ENCODE data around the gene HEXA.
"Not testable (repeated sequence)": the region's sequence is repeated elsewhere in the genome, so short reads cannot be mapped to it uniquely, and the experiment has no call there.

The HEXA gene

DNA sequence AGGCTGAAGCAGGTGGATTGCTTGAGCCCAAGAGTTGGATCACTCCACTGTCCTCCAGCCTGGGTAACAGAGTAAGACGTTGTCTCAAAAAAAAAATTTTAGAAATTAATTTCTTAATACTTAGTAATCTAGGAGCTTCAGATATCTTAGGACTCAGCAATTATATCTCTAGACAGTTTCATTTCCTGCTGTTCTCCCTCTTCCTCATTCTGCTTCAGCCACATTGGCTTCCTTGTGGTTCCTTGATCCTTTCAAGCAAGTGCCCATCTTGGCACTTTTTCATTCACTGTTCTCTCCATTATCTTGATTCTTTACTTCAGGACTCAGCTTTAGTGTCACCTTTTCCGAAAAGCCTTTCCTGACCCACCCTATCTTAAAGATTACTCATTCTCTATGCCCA, 44.8 kb upstream of the HEXA start:
- H3K9me3 ChIP-seq (ENCODE audit: insufficient read depth, low read depth, low read length): no peaks in the 10 kb centered on the region
- H3K79me2 ChIP-seq (ENCODE audit: insufficient read depth, low read length): no peaks in the 10 kb centered on the region
- H2AFZ ChIP-seq (ENCODE audit: low read length): no peak overlapping the region
- H3K4me3 ChIP-seq (ENCODE audit: low read length, poor library complexity, severe bottlenecking): no peak overlapping the region
- no peaks in the 10 kb centered on the region for H3K27me3 ChIP-seq (ENCODE audit: insufficient read depth, low read length, poor library complexity, severe bottlenecking)
- no peaks in the 10 kb centered on the region for H3K36me3 ChIP-seq (ENCODE audit: insufficient read depth, low read length)
- no peaks in the 10 kb centered on the region for H3K9me2 ChIP-seq (replicated peaks; ENCODE audit: low read depth, low read length)
- TF ChIP-seq EZH2phosphoT487 (IDR thresholded peaks at IDR 0.05; ENCODE audit: borderline replicate concordance): no peak
- TF ChIP-seq, protein P1, sequence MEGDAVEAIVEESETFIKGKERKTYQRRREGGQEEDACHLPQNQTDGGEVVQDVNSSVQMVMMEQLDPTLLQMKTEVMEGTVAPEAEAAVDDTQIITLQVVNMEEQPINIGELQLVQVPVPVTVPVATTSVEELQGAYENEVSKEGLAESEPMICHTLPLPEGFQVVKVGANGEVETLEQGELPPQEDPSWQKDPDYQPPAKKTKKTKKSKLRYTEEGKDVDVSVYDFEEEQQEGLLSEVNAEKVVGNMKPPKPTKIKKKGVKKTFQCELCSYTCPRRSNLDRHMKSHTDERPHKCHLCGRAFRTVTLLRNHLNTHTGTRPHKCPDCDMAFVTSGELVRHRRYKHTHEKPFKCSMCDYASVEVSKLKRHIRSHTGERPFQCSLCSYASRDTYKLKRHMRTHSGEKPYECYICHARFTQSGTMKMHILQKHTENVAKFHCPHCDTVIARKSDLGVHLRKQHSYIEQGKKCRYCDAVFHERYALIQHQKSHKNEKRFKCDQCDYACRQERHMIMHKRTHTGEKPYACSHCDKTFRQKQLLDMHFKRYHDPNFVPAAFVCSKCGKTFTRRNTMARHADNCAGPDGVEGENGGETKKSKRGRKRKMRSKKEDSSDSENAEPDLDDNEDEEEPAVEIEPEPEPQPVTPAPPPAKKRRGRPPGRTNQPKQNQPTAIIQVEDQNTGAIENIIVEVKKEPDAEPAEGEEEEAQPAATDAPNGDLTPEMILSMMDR (conservative IDR thresholded peaks at IDR 0.05; ENCODE audit: low read length): no peak
- H4K20me1 ChIP-seq (ENCODE audit: insufficient read depth, low read length, poor library complexity, severe bottlenecking): no peaks in the 10 kb centered on the region
- no peaks in the 10 kb centered on the region for H3F3A ChIP-seq (ENCODE audit: low read depth)
- H3K4me1 ChIP-seq (ENCODE audit: insufficient read depth, low read length, poor library complexity, severe bottlenecking): no peaks in the 10 kb centered on the region
- H3K4me2 ChIP-seq (ENCODE audit: low read depth, low read length, poor library complexity, severe bottlenecking): no peak overlapping the region
- no peak overlapping the region for H3K9ac ChIP-seq (ENCODE audit: low read depth, low read length, poor library complexity, severe bottlenecking)

DNA sequence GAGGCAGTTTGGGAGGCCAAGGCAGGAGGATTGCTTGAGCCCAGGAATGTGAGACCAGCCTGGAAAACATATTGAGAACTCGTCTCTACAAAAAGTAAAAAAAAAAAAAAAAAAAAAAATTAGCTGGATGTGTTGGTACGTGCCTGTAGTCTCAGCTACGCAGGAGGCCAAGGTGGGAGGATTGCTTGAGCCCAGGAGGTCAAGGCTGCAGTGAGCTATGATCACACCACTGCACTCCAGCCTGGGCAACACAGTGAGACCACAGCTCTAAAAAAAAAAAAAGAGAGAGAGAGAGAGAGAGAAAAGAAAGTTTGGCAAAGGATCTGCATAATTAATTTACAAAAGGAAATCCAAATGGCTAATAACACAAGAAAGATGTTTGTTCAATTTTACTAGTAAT, 44.0 kb upstream of the HEXA start:
- not testable (repeated sequence) for H3K9ac ChIP-seq (ENCODE audit: low read depth, low read length, poor library complexity, severe bottlenecking); H4K20me1 ChIP-seq (ENCODE audit: insufficient read depth, low read length, poor library complexity, severe bottlenecking); H3K9me3 ChIP-seq (ENCODE audit: insufficient read depth, low read depth, low read length); H3K4me2 ChIP-seq (ENCODE audit: low read depth, low read length, poor library complexity, severe bottlenecking); H2AFZ ChIP-seq (ENCODE audit: low read length); H3K9me2 ChIP-seq (replicated peaks; ENCODE audit: low read depth, low read length); H3K79me2 ChIP-seq (ENCODE audit: insufficient read depth, low read length); H3K36me3 ChIP-seq (ENCODE audit: insufficient read depth, low read length); H3K4me3 ChIP-seq (ENCODE audit: low read length, poor library complexity, severe bottlenecking); H3K27me3 ChIP-seq (ENCODE audit: insufficient read depth, low read length, poor library complexity, severe bottlenecking); H3K4me1 ChIP-seq (ENCODE audit: insufficient read depth, low read length, poor library complexity, severe bottlenecking); H3F3A ChIP-seq (ENCODE audit: low read depth)

DNA sequence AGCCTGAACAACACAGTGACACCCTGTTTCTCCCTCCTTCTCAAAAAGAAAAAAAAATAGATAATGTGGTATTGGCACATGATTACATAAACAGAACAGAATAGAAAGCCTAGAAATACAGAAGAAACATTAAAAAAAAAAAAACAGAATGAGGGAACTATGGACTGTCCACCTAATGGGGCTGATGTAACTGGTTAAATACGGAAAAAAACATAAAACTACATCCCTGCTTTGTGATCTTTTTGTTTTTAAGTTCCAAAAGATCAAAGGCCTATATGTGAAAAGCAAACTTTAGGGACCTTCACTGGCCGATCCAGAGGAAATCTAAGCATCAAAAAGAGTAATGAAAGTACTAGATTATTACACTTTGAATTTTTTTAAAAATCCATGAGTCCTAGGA, 39.5 kb upstream of the HEXA start:
- no peaks in the 10 kb centered on the region for H3K36me3 ChIP-seq (ENCODE audit: insufficient read depth, low read length)
- no peaks in the 10 kb centered on the region for H4K20me1 ChIP-seq (ENCODE audit: insufficient read depth, low read length, poor library complexity, severe bottlenecking)
- TF ChIP-seq EZH2phosphoT487 (IDR thresholded peaks at IDR 0.05; ENCODE audit: borderline replicate concordance): no peak
- TF ChIP-seq, protein P1 (conservative IDR thresholded peaks at IDR 0.05; ENCODE audit: low read length): no peak
- H3K9me3 ChIP-seq (ENCODE audit: insufficient read depth, low read depth, low read length): no peaks in the 10 kb centered on the region
- no peaks in the 10 kb centered on the region for H3F3A ChIP-seq (ENCODE audit: low read depth)
- no peaks in the 10 kb centered on the region for H3K79me2 ChIP-seq (ENCODE audit: insufficient read depth, low read length)
- H3K9me2 ChIP-seq (replicated peaks; ENCODE audit: low read depth, low read length): no peaks in the 10 kb centered on the region
- no peak overlapping the region for H3K4me2 ChIP-seq (ENCODE audit: low read depth, low read length, poor library complexity, severe bottlenecking)
- no peaks in the 10 kb centered on the region for H3K4me1 ChIP-seq (ENCODE audit: insufficient read depth, low read length, poor library complexity, severe bottlenecking)
- no peaks in the 10 kb centered on the region for H3K27me3 ChIP-seq (ENCODE audit: insufficient read depth, low read length, poor library complexity, severe bottlenecking)
- no peak overlapping the region for H2AFZ ChIP-seq (ENCODE audit: low read length)
- no peak overlapping the region for H3K4me3 ChIP-seq (ENCODE audit: low read length, poor library complexity, severe bottlenecking)
- no peak overlapping the region for H3K9ac ChIP-seq (ENCODE audit: low read depth, low read length, poor library complexity, severe bottlenecking)

DNA sequence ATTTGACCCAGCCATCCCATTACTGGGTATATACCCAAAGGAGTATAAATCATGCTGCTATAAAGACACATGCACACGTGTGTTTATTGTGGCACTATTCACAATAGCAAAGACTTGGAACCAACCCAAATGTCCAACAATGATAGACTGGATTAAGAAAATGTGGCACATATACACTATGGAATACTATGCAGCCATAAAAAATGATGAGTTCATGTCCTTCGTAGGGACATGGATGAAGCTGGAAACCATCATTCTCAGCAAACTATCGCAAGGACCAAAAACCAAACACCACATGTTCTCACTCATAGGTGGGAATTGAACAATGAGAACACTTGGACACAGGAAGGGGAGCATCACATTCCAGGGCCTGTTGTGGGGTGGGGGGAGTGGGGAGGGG, 37.5 kb upstream of the HEXA start:
- not testable (repeated sequence) for H3K4me3 ChIP-seq (ENCODE audit: low read length, poor library complexity, severe bottlenecking); H3K9me3 ChIP-seq (ENCODE audit: insufficient read depth, low read depth, low read length); H4K20me1 ChIP-seq (ENCODE audit: insufficient read depth, low read length, poor library complexity, severe bottlenecking); H3K9ac ChIP-seq (ENCODE audit: low read depth, low read length, poor library complexity, severe bottlenecking); H3K4me1 ChIP-seq (ENCODE audit: insufficient read depth, low read length, poor library complexity, severe bottlenecking); H3K27me3 ChIP-seq (ENCODE audit: insufficient read depth, low read length, poor library complexity, severe bottlenecking); H3K79me2 ChIP-seq (ENCODE audit: insufficient read depth, low read length); H3K36me3 ChIP-seq (ENCODE audit: insufficient read depth, low read length); H3K4me2 ChIP-seq (ENCODE audit: low read depth, low read length, poor library complexity, severe bottlenecking); H3F3A ChIP-seq (ENCODE audit: low read depth); H2AFZ ChIP-seq (ENCODE audit: low read length); H3K9me2 ChIP-seq (replicated peaks; ENCODE audit: low read depth, low read length)

Measured in Loucy (cell line).